Measurements from ENCODE around the gene TSPO. TPM values are rescaled to one million over a fixed set of nuclear protein-coding genes. Genes with fewer than 3 reads are reported as not detected.
A peak's percentile ranks its signal among the peaks of the same experiment; 100 is the strongest.

TSPO gene
- total RNA-seq, 1 donor from 2014 or later, result 342 TPM

GRCh38 chr22:43174941-43175531 lies 23.7 kb downstream of the TSPO start:
- no peak for DNase-seq (ENCODE audit: low read depth, low spot score)

- DNase-seq (ENCODE audit: low read depth, low spot score), result no peak
These were observed 24.7 kb downstream of the TSPO start for GRCh38 chr22:43176090-43176489.

GRCh38 chr22:43177479-43177878 lies 26.1 kb downstream of the TSPO start:
- no peak for DNase-seq (ENCODE audit: low read depth, low spot score)

DNA sequence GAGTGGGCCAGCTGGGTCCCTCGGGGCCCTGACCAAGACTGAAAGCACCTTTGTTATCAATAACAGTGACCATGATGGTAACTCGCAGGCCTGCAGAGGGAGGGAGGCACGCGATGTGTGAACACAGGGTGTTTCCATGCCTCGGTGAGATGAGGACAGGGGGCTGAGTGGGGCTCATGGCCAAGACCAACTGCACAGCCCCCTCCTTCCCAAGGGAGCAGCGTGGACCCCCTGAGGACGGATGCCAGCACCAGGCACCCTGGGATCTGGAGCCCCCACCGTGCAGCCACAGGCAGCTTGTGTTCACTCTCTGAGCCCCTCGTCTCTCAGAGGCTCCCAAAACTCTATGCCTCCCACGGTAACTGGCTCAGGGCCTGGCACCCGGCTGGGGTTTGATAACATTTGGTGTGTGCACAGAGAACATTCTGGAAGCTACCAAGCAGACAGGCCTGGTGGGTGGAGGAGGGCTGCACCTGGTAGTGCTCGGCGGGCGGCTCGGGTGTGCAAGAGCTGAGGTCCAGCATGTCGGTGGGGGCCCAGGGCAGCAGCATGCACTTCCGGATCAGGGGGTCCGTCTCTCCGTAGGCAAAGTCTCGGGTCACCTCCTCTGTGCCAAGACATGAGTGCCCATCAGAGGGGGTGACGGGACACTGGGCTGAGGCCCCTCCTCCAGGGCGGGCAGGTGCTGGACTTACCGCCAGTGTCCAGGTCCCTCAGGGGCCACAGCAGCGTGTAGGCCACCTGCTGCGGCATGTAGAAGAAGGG lies 28.0 kb downstream of the TSPO start:
- no peak for DNase-seq (ENCODE audit: low read depth, low spot score)

- no peak for DNase-seq (ENCODE audit: low read depth, low spot score)
These were observed 28.5 kb downstream of the TSPO start for GRCh38 chr22:43179911-43180195.

GRCh38 chr22:43180670-43181069 lies 29.3 kb downstream of the TSPO start:
- no peak for DNase-seq (ENCODE audit: low read depth, low spot score)

GRCh38 chr22:43181321-43182076 lies 30.1 kb downstream of the TSPO start:
- DNase-seq (ENCODE audit: low read depth, low spot score), result no peak

DNA sequence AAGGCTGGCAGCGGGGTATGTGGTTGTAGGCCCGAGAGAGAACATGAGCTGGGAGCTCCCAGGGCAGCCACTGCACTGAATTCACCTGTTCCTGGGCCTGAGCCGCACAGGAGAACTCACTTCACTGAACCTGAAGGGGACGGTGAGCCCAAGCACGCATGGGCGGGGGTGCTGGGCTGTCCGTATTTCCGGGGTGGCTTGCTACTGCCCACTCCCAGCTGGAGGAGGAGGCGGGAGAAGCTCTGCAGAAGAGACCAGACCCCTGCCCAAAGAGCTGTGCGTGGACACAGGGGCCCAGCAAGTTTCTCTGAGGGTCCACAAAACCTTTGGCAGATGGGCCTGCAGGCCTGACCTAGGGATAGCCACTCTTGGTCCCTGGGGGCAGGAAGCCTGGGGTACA lies 30.8 kb downstream of the TSPO start:
- DNase-seq (ENCODE audit: low read depth, low spot score), result no peak

GRCh38 chr22:43182726-43183125 lies 31.4 kb downstream of the TSPO start:
- no peak for DNase-seq (ENCODE audit: low read depth, low spot score)

GRCh38 chr22:43183496-43184277 lies 32.3 kb downstream of the TSPO start:
- DNase-seq (ENCODE audit: low read depth, low spot score), result peak; percentile 39

- no peak for DNase-seq (ENCODE audit: low read depth, low spot score)
These were observed 34.5 kb downstream of the TSPO start for GRCh38 chr22:43185860-43186261.

GRCh38 chr22:43186272-43187170 lies 35.2 kb downstream of the TSPO start, which contains the start of gene TTLL12:
Gene TTLL12 (minus strand): TSS chr22:43187134. CDS start chr22:43187069, 65 bp downstream.
- no peak for DNase-seq (ENCODE audit: low read depth, low spot score)

GRCh38 chr22:43187171-43188099 lies 36.1 kb downstream of the TSPO start:
- peak; percentile 45 for DNase-seq (ENCODE audit: low read depth, low spot score)

DNA sequence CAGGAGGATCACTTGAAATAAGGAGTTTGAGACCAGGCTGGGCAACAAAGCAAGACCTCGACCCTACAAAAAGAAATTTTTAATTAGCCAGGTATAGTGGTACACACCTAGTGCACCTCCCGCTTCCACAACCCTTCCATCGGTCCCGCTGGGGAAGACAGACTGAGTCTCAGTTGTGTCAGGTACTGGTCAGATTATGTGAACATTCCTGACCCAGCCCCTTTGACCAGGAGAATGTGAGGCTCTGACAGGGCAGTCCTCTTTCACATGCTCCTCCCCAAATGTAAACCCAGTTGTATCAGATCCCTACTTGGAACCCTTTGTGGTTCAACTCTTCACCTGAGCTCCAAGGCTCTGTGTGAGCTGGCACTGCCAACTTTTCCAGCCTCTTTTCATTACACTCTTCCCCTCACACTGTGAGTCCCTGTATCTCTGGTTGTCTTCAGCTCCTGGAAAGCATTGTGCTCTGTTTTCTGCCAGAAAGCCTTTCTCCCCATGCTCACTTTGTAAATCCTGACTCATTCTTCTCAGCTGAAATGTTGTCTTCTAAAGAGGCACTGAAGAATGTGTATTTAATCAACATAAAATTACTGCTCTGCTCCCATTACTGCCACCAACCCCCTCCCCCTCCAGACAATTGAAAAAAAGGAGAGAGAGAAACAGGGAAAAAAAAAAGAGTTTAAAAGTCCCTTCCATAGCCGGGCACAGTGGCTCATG lies 37.6 kb downstream of the TSPO start:
- DNase-seq (ENCODE audit: low read depth, low spot score), result no peak

- DNase-seq (ENCODE audit: low read depth, low spot score), result no peak
These were observed 40.5 kb downstream of the TSPO start for GRCh38 chr22:43191831-43192230.

GRCh38 chr22:43197271-43197941 lies 46.0 kb downstream of the TSPO start:
- DNase-seq (ENCODE audit: low read depth, low spot score), result no peak

GRCh38 chr22:43198126-43198525 lies 46.8 kb downstream of the TSPO start:
- DNase-seq (ENCODE audit: low read depth, low spot score), result no peak

GRCh38 chr22:43198936-43199335 lies 47.6 kb downstream of the TSPO start:
- DNase-seq (ENCODE audit: low read depth, low spot score), result no peak

All from pulmonary artery endothelial cell (primary cell).